Activated CD8-positive, alpha-beta memory T cell treated with anti-CD3 and anti-CD28 coated beads for 48 hours (primary cell): Measurements from ENCODE around the gene ZNF681.
"Not testable (repeated sequence)": the region's sequence is repeated elsewhere in the genome, so short reads cannot be mapped to it uniquely, and the experiment has no call there.

Experiments
- DNase-seq, 3 experiments: peaks; one replicate each; pipeline ENCODE4 v3.0.0-alpha.2; 2020; ENCODE audit warnings: low read depth in 2 of 3, low spot score in 2 of 3

The ZNF681 gene

DNA sequence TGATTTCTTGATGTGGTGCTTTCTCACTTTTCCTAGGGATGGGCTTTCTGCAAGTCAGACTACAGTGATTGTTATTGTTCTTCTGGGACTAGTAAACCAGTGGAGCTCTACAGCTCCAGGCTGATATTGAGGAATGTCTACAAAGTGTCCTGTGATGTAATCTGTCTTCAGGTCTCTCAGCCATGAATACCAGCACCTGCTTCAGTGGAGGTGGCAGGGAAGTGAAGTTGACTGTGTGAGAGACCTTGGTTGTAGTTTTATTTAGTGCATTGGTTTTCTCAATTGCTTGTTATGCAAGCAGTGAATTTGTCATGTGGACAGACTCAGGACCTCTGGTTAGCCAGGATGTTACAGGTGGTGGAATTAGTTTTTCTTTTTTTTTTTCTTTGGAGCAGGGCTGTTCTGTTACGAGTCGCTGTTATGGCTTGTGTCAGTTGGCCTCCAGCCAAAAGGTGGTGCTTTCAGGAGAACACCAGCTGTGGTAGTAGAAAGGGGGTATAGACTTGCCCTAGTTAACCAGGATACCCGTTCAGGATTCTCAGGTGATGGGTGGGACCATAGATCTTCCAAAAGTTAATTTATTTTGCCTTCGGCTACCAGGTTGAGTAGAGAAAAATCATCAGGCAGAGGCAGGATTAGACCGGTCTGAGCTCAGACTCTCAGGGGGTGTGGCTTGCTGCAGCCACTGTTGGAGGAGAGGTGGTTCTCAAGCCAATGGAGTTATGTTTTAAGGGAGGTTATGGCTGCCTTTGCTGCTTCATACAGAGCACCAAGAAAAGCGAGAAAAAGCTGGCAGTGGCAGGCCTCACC, 59.8 kb downstream of the ZNF681 start:
- DNase-seq = no peak

- not testable (repeated sequence) for DNase-seq
Measured at GRCh38 chr19:23692937-23693336, 65.8 kb downstream of the ZNF681 start.
